GM19023 (cell line): ENCODE measurements around the gene PACRG.

ENCODE experiments used
- ATAC-seq: cut with Tn5 transposase; IDR thresholded peaks from one replicate; pipeline ENCODE4 v1.9.1; 2021; ENCODE audit warnings: mild to moderate bottlenecking, moderate library complexity; ENCODE audit not compliant: unreplicated experiment

PACRG gene

DNA sequence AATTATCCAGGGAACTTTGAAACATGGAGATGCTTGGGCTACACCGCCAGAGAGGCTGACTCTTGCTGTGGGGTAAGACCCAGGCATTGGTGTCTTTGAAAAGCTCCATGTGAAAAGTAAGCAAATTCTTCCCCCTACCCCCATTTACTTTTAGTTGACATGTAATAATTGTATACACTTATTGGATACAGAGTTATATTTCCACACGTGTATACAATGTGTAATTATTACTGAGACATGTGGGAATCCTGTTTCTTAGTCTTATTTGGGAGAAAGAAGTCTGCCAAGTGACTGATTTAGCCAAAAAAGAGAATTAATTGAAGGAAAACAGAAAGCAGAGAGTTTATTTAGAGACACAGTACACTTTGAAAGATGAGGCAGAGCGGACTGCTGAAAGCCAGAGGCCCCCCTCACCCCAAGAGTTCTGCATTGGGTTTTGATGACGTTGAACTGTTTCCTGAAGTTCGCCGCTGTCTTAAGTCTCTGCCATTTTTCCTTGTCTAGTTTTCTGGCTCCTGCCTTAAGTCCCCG is 193.8 kb downstream of the PACRG start:
- no peak for ATAC-seq

DNA sequence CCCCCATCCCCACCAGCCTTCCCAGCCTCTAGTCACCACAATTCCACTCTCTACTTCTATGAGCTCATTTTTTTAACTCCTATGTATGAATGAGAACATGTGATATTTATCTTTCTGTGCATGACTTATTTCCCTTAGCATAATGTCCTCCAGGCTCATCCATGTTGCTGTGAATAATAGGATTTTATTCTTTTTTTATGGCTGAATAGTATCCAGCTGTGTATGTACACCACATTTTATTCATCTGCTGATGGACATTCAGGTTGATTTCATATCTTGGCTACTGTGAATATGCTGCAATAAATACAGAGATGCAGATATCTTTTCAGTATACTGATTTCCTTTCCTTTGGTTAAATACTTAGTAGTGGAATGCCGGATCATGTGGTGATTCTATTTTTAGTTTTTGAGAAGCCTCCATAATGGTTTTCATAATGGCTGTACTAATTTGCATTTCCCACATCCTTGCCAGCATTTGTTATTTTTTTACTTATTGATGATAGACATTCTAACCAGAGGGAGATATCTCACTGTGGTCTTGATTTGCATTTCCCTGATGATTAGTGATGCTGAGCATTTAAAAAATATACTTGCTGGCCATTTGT is 194.9 kb downstream of the PACRG start:
- ATAC-seq, result no peak

DNA sequence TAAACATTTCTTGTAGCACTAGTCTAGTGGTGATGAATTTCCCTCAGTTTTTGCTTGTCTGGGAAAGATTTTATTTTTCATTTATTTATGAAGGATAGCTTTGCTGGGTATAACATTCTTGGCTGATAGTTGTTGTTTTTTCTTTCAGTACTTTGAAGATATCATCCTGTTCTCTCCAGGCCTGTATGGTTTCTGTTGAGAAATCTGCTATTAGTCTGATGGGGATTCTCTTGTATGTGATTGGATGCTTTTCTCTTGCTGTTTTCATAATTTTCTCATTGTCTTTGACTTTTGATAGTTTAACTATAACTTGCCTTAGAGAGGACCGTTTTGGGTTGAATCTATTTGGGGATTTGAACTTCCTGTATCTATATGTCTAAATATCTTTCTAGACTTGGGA is 207.1 kb downstream of the PACRG start:
- ATAC-seq, result no peak

DNA sequence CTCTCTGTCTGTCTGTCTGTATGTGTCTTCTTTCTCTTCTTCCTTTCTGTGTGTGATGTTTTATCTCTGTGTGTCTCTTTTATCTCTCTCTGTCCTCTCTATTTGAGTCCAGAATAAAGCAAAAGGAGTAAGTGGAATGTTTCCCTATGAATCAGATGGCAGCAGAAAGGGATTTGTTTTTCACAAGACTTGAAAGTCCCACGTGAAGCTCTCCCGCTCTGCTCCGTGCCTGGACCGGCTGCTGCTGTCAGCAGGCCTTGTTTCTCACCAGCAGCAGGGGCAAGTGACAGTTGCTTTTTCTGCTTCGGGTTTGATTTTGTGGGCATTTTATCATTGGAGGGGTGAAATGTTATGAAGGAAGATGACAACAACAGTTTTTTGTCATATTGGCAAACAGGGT is 212.7 kb downstream of the PACRG start:
- ATAC-seq, result no peak

DNA sequence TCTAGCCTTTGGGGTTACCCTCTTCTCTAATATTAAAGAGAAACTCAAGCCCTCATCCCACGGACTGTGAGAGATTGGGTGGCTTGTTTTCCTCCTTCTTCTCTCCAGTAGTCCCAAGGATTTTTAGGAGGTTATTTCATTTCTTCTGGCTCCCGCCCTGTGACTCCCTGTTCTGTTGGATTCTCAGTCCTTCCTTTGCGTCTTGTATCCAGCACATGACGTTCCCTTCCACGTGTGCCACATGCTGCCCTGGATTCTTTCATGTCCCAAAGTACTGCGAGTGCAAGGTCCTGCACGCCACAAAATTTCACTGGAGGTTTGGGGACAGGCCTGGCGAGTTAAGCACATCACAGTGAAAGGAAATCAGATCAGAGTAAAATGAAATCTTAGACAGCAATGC is 213.4 kb downstream of the PACRG start:
- ATAC-seq, result no peak

DNA sequence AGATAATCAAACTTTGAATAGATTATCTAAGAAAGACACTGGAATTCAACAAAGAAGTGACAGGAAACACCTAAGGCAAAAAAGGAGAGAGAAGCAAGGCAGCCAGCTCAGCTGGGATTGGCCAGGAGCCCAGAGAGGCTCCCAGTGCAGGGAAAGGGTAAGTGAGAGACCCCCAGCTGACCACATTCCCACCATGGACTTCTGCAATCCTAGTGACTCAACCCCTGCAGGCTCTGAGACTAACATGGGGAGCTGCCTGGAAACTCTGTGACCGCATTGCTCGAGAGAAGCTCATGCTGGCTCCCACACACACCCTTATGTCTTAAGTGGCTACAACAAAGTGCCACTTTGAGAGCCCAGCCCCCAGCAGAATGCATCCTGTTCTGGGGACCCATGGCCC is 215.1 kb downstream of the PACRG start:
- no peak for ATAC-seq

GRCh38 chr6:162943369-162943768 is 215.6 kb downstream of the PACRG start:
- no peak for ATAC-seq

GRCh38 chr6:162951164-162951743 is 223.5 kb downstream of the PACRG start:
- no peak for ATAC-seq

DNA sequence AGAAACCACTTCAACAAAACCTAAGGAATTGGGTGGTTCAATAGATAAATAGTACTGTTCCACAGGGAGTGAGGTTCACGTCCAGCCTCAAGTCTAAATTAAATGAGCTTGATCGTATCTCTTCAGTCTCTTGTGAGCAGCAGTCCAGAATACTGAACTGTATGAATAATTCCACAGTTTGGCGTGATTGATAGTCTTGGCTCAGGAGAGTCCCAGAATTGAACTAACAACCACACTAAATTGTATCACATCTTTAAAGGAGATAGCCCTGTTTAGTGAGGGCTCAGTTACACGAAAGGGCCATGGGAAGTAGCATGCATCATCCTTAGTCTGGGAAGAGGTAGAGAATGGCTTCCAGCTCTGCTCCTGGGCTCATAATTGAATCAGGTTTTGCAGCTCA is 224.6 kb downstream of the PACRG start:
- ATAC-seq, result no peak

DNA sequence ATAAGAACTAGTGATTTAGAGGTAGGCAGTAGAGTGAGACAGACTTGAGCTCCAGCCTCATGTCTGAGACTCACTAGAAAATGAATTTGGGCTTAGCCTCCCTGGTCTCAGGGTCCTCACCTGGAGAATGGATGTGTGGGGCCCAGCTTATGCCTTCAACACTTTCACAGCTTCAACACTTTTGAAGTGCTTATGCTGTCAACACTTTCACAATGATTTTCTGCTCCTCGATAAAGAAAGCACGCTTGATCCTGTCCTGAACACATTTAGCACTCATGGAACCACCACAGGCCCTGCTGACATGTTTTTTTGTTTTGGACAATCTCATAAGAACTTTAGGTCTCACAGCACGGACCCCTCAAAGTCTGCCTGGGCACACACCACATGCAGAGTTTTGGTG is 229.3 kb downstream of the PACRG start:
- ATAC-seq, result no peak

DNA sequence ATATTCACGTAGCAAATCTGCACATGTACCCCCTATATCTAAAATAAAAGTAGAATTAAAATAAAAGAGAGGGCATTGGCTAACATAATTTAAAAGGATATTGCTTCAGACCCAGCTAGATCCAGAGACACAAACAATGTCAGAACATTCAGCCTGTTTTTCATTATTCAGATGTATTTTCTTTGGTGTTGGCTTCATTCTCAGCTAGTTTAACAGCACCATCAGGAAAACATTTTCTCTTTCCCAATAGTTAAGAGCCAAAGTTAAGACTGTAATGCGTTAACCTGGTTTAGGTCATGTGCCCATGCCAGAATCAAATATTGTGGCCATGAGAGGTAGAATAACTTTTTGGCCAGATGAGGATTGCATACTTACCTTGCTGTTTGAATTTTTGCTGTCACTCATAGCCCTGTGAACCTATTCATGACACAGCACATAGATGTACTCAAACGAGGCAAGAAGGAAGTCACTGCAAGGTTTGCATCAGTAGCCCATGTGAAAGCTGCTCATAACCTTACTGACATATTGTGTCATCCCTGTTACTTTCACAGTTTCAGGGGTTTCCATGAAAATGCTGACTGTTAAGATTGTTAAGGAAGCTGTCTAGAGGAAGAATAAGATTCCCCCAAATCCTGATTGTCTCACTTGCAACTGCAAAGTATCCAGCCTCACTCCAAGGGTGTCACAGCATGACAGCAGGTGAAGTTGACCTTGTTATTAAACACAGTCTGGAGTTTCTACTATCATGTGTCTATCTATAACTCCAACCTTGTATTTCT is 233.1 kb downstream of the PACRG start:
- no peak for ATAC-seq

DNA sequence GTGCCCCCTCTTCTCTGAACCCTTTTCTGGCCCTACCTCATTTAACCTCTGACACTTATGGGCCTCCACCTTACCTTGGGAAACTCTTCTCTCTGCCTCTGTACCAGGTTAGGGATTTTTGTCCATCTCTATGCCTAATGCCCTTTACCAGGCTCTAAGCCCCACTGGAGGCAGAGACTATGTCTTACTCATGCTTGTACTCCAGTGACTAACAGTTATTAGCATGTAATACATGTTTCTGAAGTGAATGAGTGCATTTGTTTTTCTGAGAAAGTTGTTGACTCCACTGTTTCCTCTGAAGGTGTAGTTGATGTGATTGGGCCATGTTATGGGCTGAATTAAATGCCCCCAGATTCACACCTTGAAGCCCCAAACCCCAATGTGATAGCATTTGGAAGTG is 234.3 kb downstream of the PACRG start:
- ATAC-seq, result no peak

GRCh38 chr6:162963861-162964260 is 236.1 kb downstream of the PACRG start:
- ATAC-seq, result no peak

- no peak for ATAC-seq
Measured at GRCh38 chr6:162964488-162965140, 236.8 kb downstream of the PACRG start.

DNA sequence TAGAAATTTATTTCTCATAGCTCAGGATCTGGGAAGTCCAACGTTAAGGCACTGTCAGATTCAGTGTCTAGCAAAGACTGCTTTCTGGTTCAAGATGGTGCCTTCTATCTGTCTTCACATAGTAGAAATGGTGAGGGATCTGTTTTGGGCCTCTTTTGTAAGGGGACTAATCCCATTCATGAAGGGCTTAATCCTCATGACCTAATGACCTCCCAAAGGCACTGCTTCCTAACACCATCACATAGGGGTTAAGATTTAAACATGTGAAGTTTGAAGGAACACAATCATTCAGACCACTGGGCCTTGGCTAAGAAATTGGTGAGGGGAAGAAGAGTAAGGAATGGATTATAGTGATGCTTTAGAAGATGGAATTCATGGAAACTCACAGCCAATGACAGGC is 237.6 kb downstream of the PACRG start:
- ATAC-seq, result no peak

GRCh38 chr6:162970246-162970645 is 242.5 kb downstream of the PACRG start:
- no peak for ATAC-seq

- ATAC-seq, result no peak
Measured at GRCh38 chr6:162971356-162971755, 243.6 kb downstream of the PACRG start.

DNA sequence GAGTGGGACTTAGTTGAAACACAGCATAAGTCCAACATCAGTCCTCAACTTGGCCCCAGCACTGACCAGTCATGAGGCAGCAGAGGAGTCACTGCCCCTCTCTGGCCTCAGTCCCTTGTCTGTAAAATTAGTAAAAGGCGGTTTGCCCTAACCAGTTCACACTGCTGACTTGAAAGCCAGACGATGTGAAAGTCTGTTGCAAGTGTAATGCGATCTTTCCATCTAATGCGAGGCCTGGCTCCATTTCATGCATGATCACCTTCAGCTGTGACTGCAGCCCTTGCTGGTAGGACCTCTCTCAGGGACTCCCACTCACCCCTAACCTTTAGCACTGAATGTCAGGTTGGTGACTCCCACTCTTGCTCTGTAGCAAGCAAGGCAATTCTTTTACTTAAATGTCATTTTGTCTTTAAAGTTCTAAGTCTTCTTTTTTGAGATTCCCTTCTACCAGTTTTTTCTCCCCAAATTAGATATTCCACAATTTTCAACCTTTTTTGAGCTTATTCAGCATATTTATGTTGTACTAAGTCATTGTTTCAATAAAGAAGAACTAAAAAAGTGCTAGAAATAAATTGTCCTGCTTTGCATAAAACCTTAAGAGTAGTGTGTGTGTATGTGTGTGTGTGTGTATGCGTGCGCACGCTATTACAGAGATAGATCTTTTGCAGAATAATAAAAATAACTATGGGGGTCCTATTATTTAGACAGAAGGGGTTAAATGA is 245.5 kb downstream of the PACRG start:
- ATAC-seq, result no peak

DNA sequence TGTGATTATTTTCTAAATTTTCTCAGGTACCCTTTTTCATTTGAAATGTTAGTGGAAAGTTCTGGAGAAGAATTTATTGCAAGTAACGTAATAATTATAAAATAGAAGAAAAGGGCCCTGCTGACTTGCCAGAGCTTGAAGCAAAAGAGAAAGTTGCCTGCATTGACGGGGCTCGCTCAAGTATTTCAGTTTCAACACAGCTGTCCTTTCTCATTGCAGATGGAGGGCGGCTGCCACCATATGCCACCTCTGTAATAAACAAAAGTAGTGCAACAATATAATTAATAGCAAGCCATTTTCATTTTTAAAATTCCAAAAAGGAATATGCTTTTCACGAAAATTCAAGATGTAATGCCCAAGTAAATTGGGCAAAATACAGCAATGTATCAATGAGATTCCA is 246.2 kb downstream of the PACRG start:
- no peak for ATAC-seq

- no peak for ATAC-seq
Measured at GRCh38 chr6:162974685-162975084, 246.9 kb downstream of the PACRG start.

DNA sequence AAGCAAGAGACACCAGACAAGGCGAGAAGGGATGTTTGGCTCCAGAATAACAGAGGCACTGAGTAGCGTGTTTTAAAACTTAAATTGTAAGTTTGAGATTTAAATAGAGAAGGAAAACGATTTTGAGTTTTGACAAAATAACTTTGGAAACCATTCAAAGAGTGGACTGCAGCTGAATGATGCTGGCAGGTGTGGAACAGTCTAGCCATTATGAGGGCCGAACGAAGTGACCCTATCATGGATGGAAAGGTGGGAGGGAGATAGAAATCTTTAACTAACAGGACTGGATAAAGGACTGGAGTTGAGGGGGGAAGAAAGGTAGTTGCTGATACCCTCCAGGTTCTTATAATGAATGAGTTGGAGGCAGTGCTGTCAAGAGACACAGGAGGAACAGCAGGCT is 248.4 kb downstream of the PACRG start:
- ATAC-seq, result no peak
